ENCODE data around the gene NLGN4Y.

NLGN4Y gene

DNA sequence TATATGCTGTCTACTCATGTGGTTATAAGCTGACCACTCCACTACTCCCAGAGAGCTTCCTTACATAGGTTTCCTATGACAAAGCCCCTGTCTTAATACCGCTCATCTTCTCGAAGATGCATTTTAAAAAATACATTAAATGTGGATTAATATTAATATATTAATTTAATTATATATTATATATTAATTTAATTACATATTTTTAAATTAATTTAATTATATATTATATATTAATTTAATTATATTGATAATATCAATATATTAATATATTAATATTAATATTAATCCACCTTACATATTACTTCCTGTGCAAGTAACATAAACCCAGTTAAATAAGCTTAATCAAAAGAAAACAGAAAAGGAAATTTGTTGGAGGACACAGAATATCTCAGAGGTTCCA lies 19.7 kb upstream of the NLGN4Y start:
- TF ChIP-seq, protein P1, sequence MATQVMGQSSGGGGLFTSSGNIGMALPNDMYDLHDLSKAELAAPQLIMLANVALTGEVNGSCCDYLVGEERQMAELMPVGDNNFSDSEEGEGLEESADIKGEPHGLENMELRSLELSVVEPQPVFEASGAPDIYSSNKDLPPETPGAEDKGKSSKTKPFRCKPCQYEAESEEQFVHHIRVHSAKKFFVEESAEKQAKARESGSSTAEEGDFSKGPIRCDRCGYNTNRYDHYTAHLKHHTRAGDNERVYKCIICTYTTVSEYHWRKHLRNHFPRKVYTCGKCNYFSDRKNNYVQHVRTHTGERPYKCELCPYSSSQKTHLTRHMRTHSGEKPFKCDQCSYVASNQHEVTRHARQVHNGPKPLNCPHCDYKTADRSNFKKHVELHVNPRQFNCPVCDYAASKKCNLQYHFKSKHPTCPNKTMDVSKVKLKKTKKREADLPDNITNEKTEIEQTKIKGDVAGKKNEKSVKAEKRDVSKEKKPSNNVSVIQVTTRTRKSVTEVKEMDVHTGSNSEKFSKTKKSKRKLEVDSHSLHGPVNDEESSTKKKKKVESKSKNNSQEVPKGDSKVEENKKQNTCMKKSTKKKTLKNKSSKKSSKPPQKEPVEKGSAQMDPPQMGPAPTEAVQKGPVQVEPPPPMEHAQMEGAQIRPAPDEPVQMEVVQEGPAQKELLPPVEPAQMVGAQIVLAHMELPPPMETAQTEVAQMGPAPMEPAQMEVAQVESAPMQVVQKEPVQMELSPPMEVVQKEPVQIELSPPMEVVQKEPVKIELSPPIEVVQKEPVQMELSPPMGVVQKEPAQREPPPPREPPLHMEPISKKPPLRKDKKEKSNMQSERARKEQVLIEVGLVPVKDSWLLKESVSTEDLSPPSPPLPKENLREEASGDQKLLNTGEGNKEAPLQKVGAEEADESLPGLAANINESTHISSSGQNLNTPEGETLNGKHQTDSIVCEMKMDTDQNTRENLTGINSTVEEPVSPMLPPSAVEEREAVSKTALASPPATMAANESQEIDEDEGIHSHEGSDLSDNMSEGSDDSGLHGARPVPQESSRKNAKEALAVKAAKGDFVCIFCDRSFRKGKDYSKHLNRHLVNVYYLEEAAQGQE (IDR thresholded peaks at IDR 0.05; ENCODE audit: insufficient read depth in 1 of 2, low read depth in 2 of 2, low read length in 2 of 2) = no peak
- TF ChIP-seq TAF1 (IDR thresholded peaks at IDR 0.05; ENCODE audit: borderline replicate concordance, insufficient read depth, low read length) (no peak), POLR2AphosphoS5 (IDR thresholded peaks at IDR 0.05; ENCODE audit: low read depth, low read length) (no peak), FOXP2 (optimal IDR thresholded peaks at IDR 0.05; ENCODE audit: borderline replicate concordance, extremely low read depth, extremely low read length, insufficient read depth) (no peak), SIN3A (IDR thresholded peaks at IDR 0.05; ENCODE audit: borderline replicate concordance, insufficient read depth, low read length) (no peak)

DNA sequence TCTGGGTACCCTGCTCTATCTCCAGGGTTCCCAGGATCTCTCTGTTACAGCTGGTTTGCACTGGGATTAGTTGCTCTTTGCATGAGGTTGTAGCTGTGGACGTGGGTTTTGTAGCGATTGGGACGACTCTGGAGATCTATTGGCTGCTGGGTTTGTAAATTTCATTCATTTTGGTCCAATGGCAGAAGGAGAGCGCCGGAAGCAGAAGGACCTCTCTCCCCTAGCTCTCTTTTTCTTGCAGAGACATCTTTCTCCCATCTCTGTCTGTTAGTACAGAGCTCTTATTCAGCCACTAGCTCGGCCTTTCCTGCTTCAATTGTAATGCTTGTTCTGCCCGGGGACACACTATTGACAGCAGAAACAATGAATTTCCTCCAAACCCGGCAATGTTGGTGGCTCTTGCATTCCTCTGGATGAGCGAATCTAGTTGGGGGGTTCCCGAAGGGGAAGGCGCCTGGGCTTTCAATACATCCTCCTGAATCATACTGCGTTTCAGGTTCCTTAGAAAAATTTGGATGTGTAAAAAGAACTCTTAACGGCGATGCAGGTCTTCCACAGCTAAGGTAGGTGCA lies 1.9 kb upstream of the NLGN4Y start:
- TF ChIP-seq, protein P1 (IDR thresholded peaks at IDR 0.05; ENCODE audit: insufficient read depth in 1 of 2, low read depth in 2 of 2, low read length in 2 of 2) = no peak
- TF ChIP-seq FOXP2 (optimal IDR thresholded peaks at IDR 0.05; ENCODE audit: borderline replicate concordance, extremely low read depth, extremely low read length, insufficient read depth) (no peak), TAF1 (IDR thresholded peaks at IDR 0.05; ENCODE audit: borderline replicate concordance, insufficient read depth, low read length) (no peak), POLR2AphosphoS5 (IDR thresholded peaks at IDR 0.05; ENCODE audit: low read depth, low read length) (no peak), SIN3A (IDR thresholded peaks at IDR 0.05; ENCODE audit: borderline replicate concordance, insufficient read depth, low read length) (no peak)

DNA sequence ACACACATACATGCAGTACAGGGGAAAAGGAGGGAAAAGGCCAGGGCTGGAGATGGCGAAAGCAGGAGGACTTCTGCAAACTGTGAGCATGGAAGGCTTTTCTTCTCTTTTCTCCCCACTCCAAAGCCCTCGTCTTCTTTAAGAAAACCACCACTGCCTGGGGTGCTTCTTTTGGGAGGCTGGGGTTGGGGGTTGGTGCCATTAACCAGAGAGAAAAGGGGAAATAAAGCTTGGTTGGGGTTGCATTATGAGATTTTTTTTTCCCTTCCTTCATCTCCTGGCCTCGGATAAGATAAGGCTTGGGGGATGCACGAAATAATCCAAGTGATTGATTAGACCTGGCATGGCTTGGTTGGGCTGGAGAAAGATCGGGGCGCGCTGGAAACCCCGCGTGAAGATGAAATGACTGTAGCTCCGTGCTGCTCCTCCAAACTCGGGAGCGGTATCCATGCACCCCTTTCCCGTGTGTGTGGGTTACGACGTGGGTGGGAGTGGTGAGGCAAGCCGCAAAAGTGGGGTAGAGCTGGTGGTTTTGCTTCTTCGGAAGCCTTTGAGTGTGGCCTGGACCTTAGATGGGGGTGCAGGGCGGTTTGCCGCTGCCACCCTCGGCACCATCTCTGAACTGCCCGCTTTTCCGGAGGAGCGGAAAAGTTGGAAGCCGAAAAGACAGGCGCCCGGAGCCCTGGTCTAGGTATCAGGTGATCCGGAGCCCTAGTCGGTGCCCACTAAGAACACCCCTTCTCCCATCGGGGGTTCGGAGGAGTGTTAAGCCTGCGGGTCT lies 648 bp upstream of the NLGN4Y start:
- TF ChIP-seq, protein P1 (IDR thresholded peaks at IDR 0.05; ENCODE audit: insufficient read depth in 1 of 2, low read depth in 2 of 2, low read length in 2 of 2) = no peak
- TF ChIP-seq SIN3A (IDR thresholded peaks at IDR 0.05; ENCODE audit: borderline replicate concordance, insufficient read depth, low read length) = no peak
- no peak for TF ChIP-seq TAF1 (IDR thresholded peaks at IDR 0.05; ENCODE audit: borderline replicate concordance, insufficient read depth, low read length)
- no peak for TF ChIP-seq FOXP2 (optimal IDR thresholded peaks at IDR 0.05; ENCODE audit: borderline replicate concordance, extremely low read depth, extremely low read length, insufficient read depth)
- TF ChIP-seq POLR2AphosphoS5 (IDR thresholded peaks at IDR 0.05; ENCODE audit: low read depth, low read length) = no peak

DNA sequence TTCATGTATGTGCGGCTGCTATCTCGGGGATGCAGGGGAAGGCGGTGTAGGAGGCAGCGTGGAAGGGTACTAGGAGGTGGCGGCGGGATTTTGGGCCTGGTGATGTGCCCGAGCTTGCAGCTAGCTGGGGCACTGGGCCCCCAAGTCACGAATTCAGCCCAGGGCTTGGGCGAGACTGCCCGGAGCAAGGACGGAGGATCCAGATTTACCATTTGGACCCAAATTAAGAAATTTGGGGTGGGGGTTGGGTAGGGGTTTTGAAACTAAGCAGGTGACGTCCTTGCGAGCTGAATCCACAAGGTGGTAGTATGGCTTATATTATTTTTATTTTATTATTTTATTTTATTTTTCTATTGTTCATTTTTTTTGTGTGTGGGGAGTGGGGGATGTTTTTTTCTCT lies 986 bp downstream of the NLGN4Y start:
- no peak for TF ChIP-seq POLR2AphosphoS5 (IDR thresholded peaks at IDR 0.05; ENCODE audit: low read depth, low read length)
- TF ChIP-seq SIN3A (IDR thresholded peaks at IDR 0.05; ENCODE audit: borderline replicate concordance, insufficient read depth, low read length) = no peak
- TF ChIP-seq, protein P1 (IDR thresholded peaks at IDR 0.05; ENCODE audit: insufficient read depth in 1 of 2, low read depth in 2 of 2, low read length in 2 of 2) = no peak
- no peak for TF ChIP-seq FOXP2 (optimal IDR thresholded peaks at IDR 0.05; ENCODE audit: borderline replicate concordance, extremely low read depth, extremely low read length, insufficient read depth)
- TF ChIP-seq TAF1 (IDR thresholded peaks at IDR 0.05; ENCODE audit: borderline replicate concordance, insufficient read depth, low read length) = no peak

Measured in PFSK-1 (cell line).